Esophagus muscularis mucosa (tissue), 4 donors: ENCODE data around the gene DPP4. TPM values are rescaled to one million over a fixed set of nuclear protein-coding genes. Genes with fewer than 3 reads are reported as not detected.
"Not testable (repeated sequence)": the region's sequence is repeated elsewhere in the genome, so short reads cannot be mapped to it uniquely, and the experiment has no call there.

ENCODE experiments used
- DNase-seq: peaks from one replicate; pipeline ENCODE4 v3.0.0-alpha.2; 2017; ENCODE audit errors: extremely low spot score
- H3K27ac ChIP-seq, 4 donors: fragments of 200-600 bp; sonication (generic); replicated peaks in 1 of 4; 1 replicate in 3 of 4; 2 replicates in 1 of 4; pipeline ENCODE4 v1.5.1; 2016 to 2019; ENCODE audit warnings: mild to moderate bottlenecking in 1 of 4
- H3K27me3 ChIP-seq, 4 donors: fragments of 200-600 bp; sonication (generic); one replicate each; pipeline versions ENCODE4 v1.5.1 to v1.6.0; 2016 to 2019
- H3K36me3 ChIP-seq, 4 donors: fragments of 200-600 bp; sonication (generic); one replicate each; pipeline ENCODE4 v1.5.1; 2016 to 2019
- H3K4me1 ChIP-seq, 4 donors: fragments of 200-600 bp; sonication (generic); one replicate each; pipeline ENCODE4 v1.5.1; 2016 to 2019
- H3K4me3 ChIP-seq, 4 donors: fragments of 200-600 bp; sonication (generic); 1 replicate in 2 of 4; 2 replicates in 2 of 4; pipeline ENCODE4 v1.5.1; 2016 to 2019; ENCODE audit warnings: mild to moderate bottlenecking in 4 of 4, moderate library complexity in 1 of 4
- H3K9me3 ChIP-seq, 4 donors: fragments of 200-600 bp; sonication (generic); 1 replicate in 3 of 4; 2 replicates in 1 of 4; pipeline ENCODE4 v1.5.1; 2016 to 2019
- EP300 ChIP-seq: sonication (generic); formaldehyde crosslinking; IDR thresholded peaks from one replicate; pipeline ENCODE4 v1.6.1; 2017; ENCODE audit warnings: antibody characterized with exemption
- POLR2A ChIP-seq: fragments of 450-650 bp; IDR thresholded peaks from one replicate; pipeline ENCODE4 v1.6.1; 2017; ENCODE audit warnings: antibody characterized with exemption, moderate library complexity, mild to moderate bottlenecking, low read depth
- POLR2AphosphoS5 ChIP-seq, 2 donors: sonication (generic); formaldehyde crosslinking; IDR thresholded peaks; one replicate each; pipeline ENCODE4 v1.6.1; 2017; ENCODE audit warnings: antibody characterized with exemption in 2 of 2
- WGBS: methylation state at CpG from one replicate; pipeline ENCODE4 v1.1.5; 2018; 5-methylcytosine and 5-hydroxymethylcytosine counted together
- intact Hi-C: fragments of 100-400 bp; cut with DNase I; formaldehyde crosslinking; loops from one replicate; pipeline ENCODE4 v1.15.1; 2023
- total RNA-seq, 4 donors: library from RNA; depleted of rRNA; stranded (reverse); fragments of >200 nt; gene quantifications; one replicate each; pipeline versions ENCODE4 v1.1.0 to v1.2.1, GENCODE V29; 2016
- TF ChIP-seq, protein P1 (sequence below), 3 experiments: fragments of 200-600 bp in 2 of 3; fragments of 450-650 bp in 1 of 3; sonication (generic) in 2 of 3; IDR thresholded peaks; one replicate each; pipeline ENCODE4 v1.5.1; 2017 to 2019; ENCODE audit warnings: antibody characterized with exemption in 3 of 3, mild to moderate bottlenecking in 2 of 3, moderate library complexity in 1 of 3

DPP4 gene
- total RNA-seq, 4 donors from 2014 or later = 2.2 to 4.1 (median 2.8) TPM

DNA sequence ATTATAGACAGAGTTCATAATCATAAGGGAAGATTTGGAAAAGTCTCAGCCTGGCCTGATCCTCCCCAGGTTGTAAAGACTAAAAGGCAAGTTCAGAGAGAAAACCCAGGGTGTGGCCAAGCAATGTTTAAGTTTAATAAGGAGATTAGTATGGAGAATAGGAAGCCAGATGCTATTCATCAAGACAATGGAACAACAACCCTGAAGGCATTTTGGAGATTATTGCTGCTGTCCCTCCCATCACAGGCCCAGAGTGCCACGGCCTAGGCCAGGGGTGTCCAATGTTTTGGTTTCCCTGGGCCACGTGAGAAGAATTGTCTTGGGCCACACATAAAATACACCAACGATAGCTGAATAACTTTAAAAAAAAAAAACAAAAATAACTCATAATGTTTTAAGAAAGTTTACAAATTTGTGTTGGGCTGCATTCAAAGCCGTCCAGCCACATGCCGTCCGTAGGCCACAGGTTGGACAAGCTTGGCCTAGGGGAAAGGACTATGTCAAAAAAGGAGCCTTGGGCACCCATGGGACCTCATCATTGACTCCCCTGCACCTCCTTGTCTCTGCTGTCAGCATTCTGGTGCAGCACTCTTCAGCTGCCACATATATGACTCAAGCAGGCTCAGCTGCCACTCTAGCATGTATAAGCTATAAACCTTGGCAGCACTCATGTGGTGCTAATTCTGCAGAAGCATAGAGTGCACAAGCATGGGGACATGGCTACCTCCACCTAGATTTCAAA is 20.8 kb downstream of the DPP4 start:
- DNase-seq = peak; percentile 70
- Histone ChIP-seq H3K27me3 (no peaks in the 10 kb centered on the region), H3K4me3 (no peak overlapping the region), H3K9me3 (peaks cover 0 to 9% (median 4%) of the 10 kb centered on the region in 4 donors), H3K36me3 (no peaks in the 10 kb centered on the region), H3K27ac (no peak overlapping the region), H3K4me1 (no peaks in the 10 kb centered on the region)
- TF ChIP-seq, protein P1, sequence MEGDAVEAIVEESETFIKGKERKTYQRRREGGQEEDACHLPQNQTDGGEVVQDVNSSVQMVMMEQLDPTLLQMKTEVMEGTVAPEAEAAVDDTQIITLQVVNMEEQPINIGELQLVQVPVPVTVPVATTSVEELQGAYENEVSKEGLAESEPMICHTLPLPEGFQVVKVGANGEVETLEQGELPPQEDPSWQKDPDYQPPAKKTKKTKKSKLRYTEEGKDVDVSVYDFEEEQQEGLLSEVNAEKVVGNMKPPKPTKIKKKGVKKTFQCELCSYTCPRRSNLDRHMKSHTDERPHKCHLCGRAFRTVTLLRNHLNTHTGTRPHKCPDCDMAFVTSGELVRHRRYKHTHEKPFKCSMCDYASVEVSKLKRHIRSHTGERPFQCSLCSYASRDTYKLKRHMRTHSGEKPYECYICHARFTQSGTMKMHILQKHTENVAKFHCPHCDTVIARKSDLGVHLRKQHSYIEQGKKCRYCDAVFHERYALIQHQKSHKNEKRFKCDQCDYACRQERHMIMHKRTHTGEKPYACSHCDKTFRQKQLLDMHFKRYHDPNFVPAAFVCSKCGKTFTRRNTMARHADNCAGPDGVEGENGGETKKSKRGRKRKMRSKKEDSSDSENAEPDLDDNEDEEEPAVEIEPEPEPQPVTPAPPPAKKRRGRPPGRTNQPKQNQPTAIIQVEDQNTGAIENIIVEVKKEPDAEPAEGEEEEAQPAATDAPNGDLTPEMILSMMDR (IDR thresholded peaks at IDR 0.05) = no peak
- no peak for TF ChIP-seq POLR2AphosphoS5 (IDR thresholded peaks at IDR 0.05)
- no peak for TF ChIP-seq EP300
- no peak for TF ChIP-seq POLR2A
- intact Hi-C loops = no loop called here
- WGBS = 94% methylated on average over 6 of the region's 6 CpGs

DNA sequence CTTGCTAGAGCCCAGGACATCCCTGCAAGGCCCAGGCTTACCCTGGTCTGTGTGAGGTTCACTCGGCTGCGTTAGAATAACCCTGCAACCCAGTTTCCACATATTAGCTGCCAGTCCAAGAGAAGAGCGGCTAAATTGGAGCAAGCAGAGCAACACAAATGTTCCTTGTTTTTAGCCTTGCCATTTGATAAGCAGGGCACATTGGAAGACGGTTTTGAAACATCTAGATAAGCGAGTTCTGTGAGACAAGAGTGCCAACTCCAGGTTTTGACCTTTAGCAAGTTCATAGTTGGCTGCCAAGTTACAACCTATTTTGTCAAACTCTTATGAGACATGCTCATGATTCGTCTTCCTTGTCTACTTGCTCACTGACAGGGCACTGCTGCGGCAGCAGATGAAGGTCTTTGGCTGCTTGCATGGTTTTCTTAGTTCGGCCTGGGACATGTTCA is 23.5 kb downstream of the DPP4 start:
- intact Hi-C loops = no loop called here
- TF ChIP-seq EP300 = no peak
- no peak for TF ChIP-seq POLR2A
- TF ChIP-seq, protein P1 (IDR thresholded peaks at IDR 0.05) = no peak
- no peak for TF ChIP-seq POLR2AphosphoS5 (IDR thresholded peaks at IDR 0.05)
- peaks cover 0 to 2% (median 0%) of the 10 kb centered on the region in 4 donors for H3K36me3 ChIP-seq
- H3K9me3 ChIP-seq = no peaks in the 10 kb centered on the region
- no peaks in the 10 kb centered on the region for H3K4me1 ChIP-seq
- H3K27me3 ChIP-seq = no peaks in the 10 kb centered on the region
- DNase-seq = peak; percentile 47
- WGBS = 92% methylated on average over 8 of the region's 8 CpGs
- no peak overlapping the region for H3K27ac ChIP-seq
- no peak overlapping the region for H3K4me3 ChIP-seq

DNA sequence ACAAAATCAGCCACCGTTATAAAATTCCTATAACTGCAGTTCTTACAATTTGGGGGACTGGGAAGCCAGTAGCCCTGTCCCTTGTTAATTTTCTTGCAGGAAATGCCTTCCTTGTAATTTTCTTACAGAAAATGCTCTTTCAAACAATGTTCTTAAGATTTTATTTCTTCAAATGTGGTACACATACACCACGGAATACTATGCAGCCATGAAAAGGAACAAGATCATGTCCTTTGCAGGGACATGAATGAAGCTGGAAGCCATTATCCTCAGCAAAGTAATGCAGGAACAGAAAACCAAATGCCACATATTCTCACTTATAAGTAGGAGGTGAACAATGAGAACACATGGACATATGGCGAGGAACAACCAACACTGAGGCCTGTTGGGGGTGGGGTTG is 24.9 kb downstream of the DPP4 start:
- H3K4me3 ChIP-seq, intact Hi-C loops: not testable (repeated sequence)

DNA sequence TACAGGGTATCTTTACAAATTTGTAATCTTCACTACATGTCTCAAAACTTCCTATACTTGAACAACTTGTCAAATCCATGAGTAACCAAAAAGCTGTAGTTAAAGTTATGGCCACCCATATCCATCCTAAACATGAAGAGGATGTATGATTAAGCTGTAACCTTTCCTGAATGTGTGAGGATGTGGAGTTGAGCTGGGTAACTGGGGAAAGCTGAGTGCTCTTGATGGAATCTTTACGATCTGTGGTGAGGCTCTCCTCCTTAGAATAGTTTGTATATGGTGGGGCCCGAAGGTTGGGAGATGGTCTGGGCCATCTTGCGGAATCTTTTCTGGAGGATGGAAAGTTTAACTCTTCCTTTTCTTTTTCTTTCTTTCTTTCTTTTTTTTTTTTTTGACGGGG is 29.4 kb downstream of the DPP4 start:
- no peak for TF ChIP-seq POLR2AphosphoS5 (IDR thresholded peaks at IDR 0.05)
- no peak for TF ChIP-seq EP300
- TF ChIP-seq, protein P1 (IDR thresholded peaks at IDR 0.05) = no peak
- TF ChIP-seq POLR2A = no peak
- intact Hi-C loops = no loop called here
- 86% methylated on average over 4 of the region's 4 CpGs for WGBS
- no peaks in the 10 kb centered on the region for H3K4me1 ChIP-seq
- H3K27me3 ChIP-seq = no peaks in the 10 kb centered on the region
- no peak overlapping the region for H3K4me3 ChIP-seq
- peaks cover 0 to 28% (median 0%) of the 10 kb centered on the region in 4 donors for H3K36me3 ChIP-seq
- no peaks in the 10 kb centered on the region for H3K9me3 ChIP-seq
- DNase-seq = peak; percentile 19
- no peak overlapping the region for H3K27ac ChIP-seq

More for the DNA sequence above, 24.9 kb downstream of the DPP4 start:
- not testable (repeated sequence) for H3K9me3 ChIP-seq, H3K27ac ChIP-seq, H3K27me3 ChIP-seq, H3K4me1 ChIP-seq
- 97% methylated on average over 3 of the region's 3 CpGs for WGBS
- peak; percentile 10 for DNase-seq
- peaks cover 0 to 14% (median 0%) of the 10 kb centered on the region in 4 donors for H3K36me3 ChIP-seq

DNA sequence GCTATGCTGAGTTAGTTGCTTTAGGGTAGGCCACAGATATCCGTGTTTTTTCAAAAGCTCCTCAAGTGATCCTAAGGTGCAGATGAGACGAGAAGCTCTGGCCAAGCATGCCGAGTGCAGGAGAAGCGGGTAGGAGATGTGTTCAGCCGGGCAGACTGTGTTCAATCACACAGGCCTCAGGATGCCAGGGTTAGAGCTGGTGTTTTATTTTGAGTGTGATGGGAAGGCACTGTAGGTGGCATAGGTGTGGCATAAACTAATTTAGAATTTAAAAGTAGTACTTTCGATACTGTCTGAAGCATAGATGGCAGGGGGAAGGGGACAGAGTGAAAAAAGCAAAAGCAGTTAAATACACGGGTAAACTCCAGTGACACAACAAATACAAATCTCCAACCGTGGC is 30.9 kb downstream of the DPP4 start:
- TF ChIP-seq POLR2AphosphoS5 (IDR thresholded peaks at IDR 0.05) (no peak), EP300 (no peak), POLR2A (no peak)
- TF ChIP-seq, protein P1 (IDR thresholded peaks at IDR 0.05) = no peak
- Histone ChIP-seq H3K4me3 (no peak overlapping the region), H3K9me3 (no peaks in the 10 kb centered on the region), H3K27ac (no peak overlapping the region), H3K4me1 (no peaks in the 10 kb centered on the region), H3K36me3 (peaks cover 0 to 28% (median 0%) of the 10 kb centered on the region in 4 donors), H3K27me3 (no peaks in the 10 kb centered on the region)
- WGBS = 93% methylated on average over 8 of the region's 8 CpGs
- DNase-seq = peak; percentile 72
- intact Hi-C loops = no loop called here
